A673 (cell line): ENCODE measurements around the gene TPM4.

ENCODE experiments used
- CTCF ChIP-seq: fragments of 300-800, 200-600 bp; sonication (generic); conservative IDR thresholded peaks from 2 replicates; pipeline ENCODE4 v1.5.1; 2017; ENCODE audit warnings: low read depth, mild to moderate bottlenecking, antibody characterized with exemption, low read length, moderate library complexity, mixed read lengths
- EZH2 ChIP-seq: fragments of 200-600 bp; sonication (generic); IDR thresholded peaks from 2 replicates; pipeline ENCODE4 v1.6.1; 2017; ENCODE audit warnings: borderline replicate concordance, low read depth, mild to moderate bottlenecking, mixed read lengths, antibody characterized with exemption, low read length; ENCODE audit not compliant: poor library complexity, severe bottlenecking

- TF ChIP-seq CTCF, result no peak
- no peak for TF ChIP-seq EZH2
Measured at GRCh38 chr19:16100524-16100923, 24.2 kb downstream of the TPM4 start.
